Glutamatergic neuron (in vitro differentiated cells): ENCODE measurements around the gene CHD2. TPM values are rescaled to one million over a fixed set of nuclear protein-coding genes. Genes with fewer than 3 reads are reported as not detected.

Experiments
- DNase-seq: peaks from one replicate; pipeline ENCODE4 v3.0.0; 2022
- H3K27ac Mint-ChIP-seq: one replicate; pipeline ENCODE4 v1.8.0; 2020; ENCODE audit warnings: mild to moderate bottlenecking, mixed read lengths, inconsistent platforms; ENCODE audit not compliant: unreplicated experiment
- H3K27me3 Mint-ChIP-seq: one replicate; pipeline ENCODE4 v1.8.0; 2020; ENCODE audit warnings: mild to moderate bottlenecking, moderate library complexity, mixed read lengths, inconsistent platforms; ENCODE audit not compliant: unreplicated experiment
- H3K36me3 Mint-ChIP-seq: one replicate; pipeline ENCODE4 v1.8.0; 2020; ENCODE audit warnings: mild to moderate bottlenecking, mixed read lengths, inconsistent platforms; ENCODE audit not compliant: unreplicated experiment
- H3K4me1 Mint-ChIP-seq: one replicate; pipeline ENCODE4 v1.8.0; 2020; ENCODE audit warnings: mild to moderate bottlenecking, low read depth, mixed read lengths, inconsistent platforms; ENCODE audit not compliant: unreplicated experiment
- H3K4me3 Mint-ChIP-seq: one replicate; pipeline ENCODE4 v1.8.0; 2020; ENCODE audit warnings: mild to moderate bottlenecking, mixed read lengths, inconsistent platforms; ENCODE audit not compliant: unreplicated experiment
- H3K9me3 Mint-ChIP-seq: one replicate; pipeline ENCODE4 v1.8.0; 2020; ENCODE audit warnings: mild to moderate bottlenecking, moderate library complexity, mixed read lengths, inconsistent platforms; ENCODE audit not compliant: unreplicated experiment
- CTCF ChIP-seq: fragments of 200-600 bp; sonication (generic); IDR thresholded peaks from one replicate; pipeline ENCODE4 v1.5.0; 2021; ENCODE audit not compliant: partially characterized antibody, unreplicated experiment
- total RNA-seq: library from RNA; stranded (reverse); fragmentation: NEBNext Ultra II Directional; extraction: Animal tissue kit (Norgen Biotek cat#: 25700); gene quantifications from one replicate; pipeline ENCODE4 v1.2.1, GENCODE V29; 2021; ENCODE audit not compliant: unreplicated experiment

The CHD2 gene
- total RNA-seq, 1 donor from 2014 or later, result 201 TPM

GRCh38 chr15:92907229-92907628, 7.1 kb downstream of the CHD2 start:
- H3K27me3 Mint-ChIP-seq, result peaks cover 17% of the 10 kb centered on the region
- no peak for TF ChIP-seq CTCF
- no peak for DNase-seq
- H3K4me1 Mint-ChIP-seq, result peaks cover 46% of the 10 kb centered on the region
- H3K36me3 Mint-ChIP-seq, result no peaks in the 10 kb centered on the region
- H3K4me3 Mint-ChIP-seq, result peak overlapping the region; percentile 35
- H3K9me3 Mint-ChIP-seq, result peaks cover 14% of the 10 kb centered on the region
- H3K27ac Mint-ChIP-seq, result peak overlapping the region; percentile 40

DNA sequence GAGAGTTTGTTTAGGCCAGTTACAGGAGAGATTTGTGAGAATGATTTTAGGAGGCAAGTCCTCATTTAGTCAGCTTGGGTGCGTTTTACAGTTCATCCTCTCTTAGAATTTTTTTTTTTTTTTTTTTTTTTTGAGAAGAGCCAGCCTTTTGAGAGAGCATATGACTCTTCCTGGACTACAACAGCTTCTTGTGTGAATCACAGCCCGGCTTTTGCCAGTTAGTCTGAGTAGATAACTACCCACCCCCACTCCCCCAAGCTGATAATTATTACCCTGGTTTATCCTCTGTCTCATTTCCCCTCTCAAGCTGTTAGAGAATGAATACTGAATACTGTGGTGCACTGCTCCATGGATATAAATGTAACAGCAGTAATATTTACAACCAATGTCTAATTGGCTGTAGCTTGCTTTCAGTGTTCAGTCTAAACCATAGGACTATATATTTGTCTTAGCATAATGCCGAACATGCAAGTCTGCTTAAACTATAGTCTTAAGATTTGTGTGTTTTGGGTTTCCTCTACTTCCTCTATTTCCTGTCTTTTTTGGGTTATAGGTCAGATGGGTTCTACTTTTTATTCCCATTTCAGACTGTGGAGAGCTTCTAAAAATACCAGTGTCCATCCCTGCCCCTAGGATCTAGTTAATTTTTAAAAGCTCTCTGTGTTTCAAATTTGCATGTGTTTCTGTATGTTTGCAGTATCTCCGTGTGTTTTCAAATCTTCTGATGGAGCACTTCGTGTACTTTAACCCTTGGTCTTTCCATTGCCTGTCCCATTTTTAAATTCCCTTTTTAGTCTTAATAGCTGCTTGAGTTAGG, 8.0 kb downstream of the CHD2 start:
- peaks cover 14% of the 10 kb centered on the region for H3K9me3 Mint-ChIP-seq
- no peak overlapping the region for H3K27ac Mint-ChIP-seq
- no peaks in the 10 kb centered on the region for H3K36me3 Mint-ChIP-seq
- TF ChIP-seq CTCF, result no peak
- peaks cover 45% of the 10 kb centered on the region for H3K4me1 Mint-ChIP-seq
- peaks cover 14% of the 10 kb centered on the region for H3K27me3 Mint-ChIP-seq
- no peak for DNase-seq
- peak overlapping the region; percentile 36 for H3K4me3 Mint-ChIP-seq

- Mint-ChIP-seq H3K9me3 (peaks cover 12% of the 10 kb centered on the region), H3K4me3 (peak overlapping the region; percentile 36), H3K27ac (no peak overlapping the region), H3K36me3 (no peaks in the 10 kb centered on the region), H3K27me3 (peaks cover 13% of the 10 kb centered on the region), H3K4me1 (peaks cover 44% of the 10 kb centered on the region)
- no peak for DNase-seq
- TF ChIP-seq CTCF, result no peak
Measured at GRCh38 chr15:92908713-92909057, 8.6 kb downstream of the CHD2 start.

DNA sequence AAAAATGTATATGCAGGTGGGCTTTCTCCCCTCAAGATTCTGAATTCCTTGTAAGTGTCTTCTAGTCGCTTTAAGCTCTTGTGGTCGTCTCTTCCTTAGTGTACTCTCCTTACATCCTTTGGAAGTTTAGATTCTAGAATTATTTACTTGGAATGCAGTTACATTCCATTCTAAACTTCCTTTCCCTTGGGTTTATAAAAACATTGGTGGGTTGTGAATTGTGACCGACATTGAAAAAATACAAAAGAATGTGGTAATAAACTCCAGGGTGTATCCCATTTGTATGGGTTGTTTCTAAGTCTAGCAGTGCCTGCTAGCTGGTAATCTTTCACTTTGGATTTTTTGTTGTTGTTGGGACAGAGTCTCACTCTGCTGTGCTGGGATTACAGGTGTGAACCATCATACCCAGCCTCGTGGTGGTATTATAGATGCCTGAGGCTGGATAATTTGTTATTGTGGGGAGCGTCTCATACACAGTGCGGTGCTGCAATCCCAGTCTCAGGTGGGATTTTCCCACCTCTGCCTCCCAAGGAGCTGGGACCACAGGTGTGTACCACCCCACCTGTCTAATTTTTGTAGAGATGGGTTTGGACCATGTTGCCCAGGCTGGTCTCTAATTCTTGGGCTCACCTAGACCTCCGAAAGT, 9.1 kb downstream of the CHD2 start:
- no peak for DNase-seq
- H3K9me3 Mint-ChIP-seq, result peaks cover 8% of the 10 kb centered on the region

More for the DNA sequence above, 9.1 kb downstream of the CHD2 start:
- peaks cover 45% of the 10 kb centered on the region for H3K4me1 Mint-ChIP-seq
- peaks cover 8% of the 10 kb centered on the region for H3K27me3 Mint-ChIP-seq
- H3K36me3 Mint-ChIP-seq, result no peaks in the 10 kb centered on the region
- no peak for TF ChIP-seq CTCF
- H3K27ac Mint-ChIP-seq, result no peak overlapping the region
- no peak overlapping the region for H3K4me3 Mint-ChIP-seq
